GM12873 (cell line): ENCODE results near the gene H1-8.

ENCODE experiments used
- CTCF ChIP-seq: IDR thresholded peaks from 2 replicates; pipeline ENCODE4 v1.5.1; 2012; ENCODE audit warnings: low read depth, mild to moderate bottlenecking, moderate library complexity, low read length, control low read depth; ENCODE audit not compliant: insufficient read depth; ENCODE audit errors: missing control alignments

The H1-8 gene

GRCh38 chr3:129535075-129535474 is 7.9 kb upstream of the H1-8 start:
- no peak for TF ChIP-seq CTCF

- TF ChIP-seq CTCF, result no peak
Observed at GRCh38 chr3:129536374-129536667, 6.7 kb upstream of the H1-8 start.

DNA sequence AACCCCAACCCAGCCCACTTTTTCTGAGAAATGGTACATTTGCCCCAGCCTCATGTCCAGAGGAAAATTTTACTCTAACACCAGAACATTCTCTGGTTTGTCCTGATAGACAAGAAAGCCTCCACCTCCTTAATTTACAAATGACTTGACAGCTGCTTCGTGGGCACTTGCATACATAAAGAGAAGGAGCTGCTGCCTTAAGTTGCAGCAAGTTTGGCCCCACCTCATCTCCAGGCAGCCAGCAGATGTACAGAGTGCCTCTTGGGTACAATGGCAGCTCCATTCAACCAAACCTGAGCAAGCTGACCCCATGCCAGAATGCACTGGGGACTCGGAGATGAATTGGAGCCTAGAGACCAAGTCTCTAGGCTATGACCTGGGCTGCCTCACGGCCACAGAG is 6.2 kb upstream of the H1-8 start:
- no peak for TF ChIP-seq CTCF

GRCh38 chr3:129539206-129539605 is 3.8 kb upstream of the H1-8 start:
- TF ChIP-seq CTCF, result no peak

DNA sequence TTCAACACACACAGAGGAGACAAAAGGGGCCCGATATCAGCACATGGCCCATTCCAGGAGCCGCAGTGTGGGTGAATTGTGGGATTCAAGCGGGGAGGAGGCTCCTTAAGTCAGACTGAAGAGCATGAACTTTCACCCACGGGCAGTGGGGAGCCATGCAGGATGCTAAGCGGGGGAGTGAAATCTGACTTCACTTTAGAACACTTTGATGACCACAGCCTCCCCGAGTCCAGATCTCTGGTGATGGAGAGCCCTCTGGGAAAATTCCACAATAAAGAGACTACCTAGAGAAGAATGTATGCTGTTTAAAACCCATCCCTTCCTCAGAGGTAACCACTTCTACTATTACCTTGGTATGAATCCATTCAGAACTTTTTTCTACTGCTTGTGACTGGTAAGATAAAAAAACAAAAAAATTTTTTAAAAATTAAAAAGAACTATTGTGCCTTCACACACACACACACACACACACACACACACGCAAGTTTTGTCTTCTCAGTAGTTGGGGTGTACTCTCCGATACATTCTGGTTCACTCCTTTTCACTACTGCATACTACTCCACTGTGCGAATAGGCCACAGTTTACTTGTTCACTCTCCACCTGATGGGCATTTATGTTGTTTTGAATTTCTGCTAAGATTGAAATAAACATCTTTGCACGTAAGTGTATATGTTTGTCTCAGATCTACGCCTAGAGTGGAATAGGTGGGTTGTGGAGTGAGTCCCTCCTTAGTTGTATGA is 2.0 kb upstream of the H1-8 start:
- no peak for TF ChIP-seq CTCF

DNA sequence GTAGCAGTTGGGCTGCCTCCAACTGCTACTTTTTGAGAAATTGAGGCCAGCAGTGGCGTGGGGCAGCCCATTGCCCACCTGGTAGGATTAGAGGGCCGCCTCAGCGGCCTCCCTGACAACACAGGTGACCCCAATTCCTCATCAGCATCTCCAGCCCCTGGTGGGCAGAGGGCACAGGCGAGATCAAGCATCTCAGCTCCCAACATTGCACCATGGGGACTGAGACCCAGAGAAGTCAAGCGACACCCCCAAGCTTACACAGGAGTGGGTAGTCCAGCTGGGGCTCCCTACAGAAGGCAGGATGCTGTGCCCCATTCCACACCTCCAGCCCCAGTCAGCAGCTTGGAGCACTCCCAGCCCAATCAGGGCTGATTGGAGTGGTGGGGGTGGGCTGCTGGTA is 228 bp upstream of the H1-8 start:
- no peak for TF ChIP-seq CTCF

- TF ChIP-seq CTCF, result no peak
Observed at GRCh38 chr3:129543999-129544398, 1.0 kb downstream of the H1-8 start.
